IMR-90 (cell line): Measurements from ENCODE around the gene EXOC6B. TPM values are rescaled to one million over a fixed set of nuclear protein-coding genes. Genes with fewer than 3 reads are reported as not detected.

Experiments
- ATAC-seq: fragments of 200-7000 bp; cut with Tn5 transposase; 2 replicates; pipeline ENCODE4 v1.9.1; 2020; ENCODE audit warnings: low read depth, mild to moderate bottlenecking, moderate library complexity
- BruUV-seq: library from RNA; stranded (reverse); fragments of 400-500 nt; replicated peaks from 2 replicates; lab custom pipeline; 2021; lab: Mats Ljungman, UMichigan
- CTCF ChIA-PET: fragments of 300-600 bp; formaldehyde crosslinking; extraction: SDS; loops from one replicate; lab custom pipeline; 2021; ENCODE audit warnings: antibody characterized with exemption; lab: Yijun Ruan, JAX
- POLR2A ChIA-PET: fragments of 300-600 bp; sonication (Branson Sonifier 250); formaldehyde crosslinking; loops from one replicate; lab custom pipeline; 2022; ENCODE audit warnings: antibody characterized with exemption; ENCODE audit not compliant: unreplicated experiment; lab: Charles Lee
- DNase-seq: peaks from one replicate; pipeline ENCODE4 v3.0.0; 2013
- H2AFZ ChIP-seq: replicated peaks from 2 replicates; pipeline ENCODE3; 2013; ENCODE audit warnings: low read length, mild to moderate bottlenecking; ENCODE audit not compliant: poor library complexity
- H2AK5ac ChIP-seq: 2 replicates; pipeline ENCODE4 v1.6.1; 2013; ENCODE audit warnings: low read depth, low read length, inconsistent platforms
- H2AK9ac ChIP-seq: replicated peaks from 2 replicates; pipeline ENCODE3; 2013; ENCODE audit warnings: mild to moderate bottlenecking, low read depth, low read length, moderate library complexity; ENCODE audit not compliant: poor library complexity
- H2BK120ac ChIP-seq: 2 replicates; pipeline ENCODE4 v1.6.1; 2013; ENCODE audit warnings: low read depth, low read length, inconsistent platforms
- H2BK15ac ChIP-seq: 3 replicates; pipeline ENCODE4 v1.6.1; 2013; ENCODE audit warnings: low read depth, low read length, inconsistent platforms
- H2BK20ac ChIP-seq: 2 replicates; pipeline ENCODE4 v1.6.1; 2013; ENCODE audit warnings: low read depth, mild to moderate bottlenecking, inconsistent platforms, low read length, moderate library complexity
- H2BK5ac ChIP-seq: 2 replicates; pipeline ENCODE4 v1.6.1; 2013; ENCODE audit warnings: mild to moderate bottlenecking, low read depth, low read length, inconsistent platforms; ENCODE audit not compliant: poor library complexity, severe bottlenecking
- H3K14ac ChIP-seq: replicated peaks from 2 replicates; pipeline ENCODE4 v1.6.1; 2013; ENCODE audit warnings: low read depth, low read length, inconsistent platforms
- H3K18ac ChIP-seq: 2 replicates; pipeline ENCODE4 v1.6.1; 2013; ENCODE audit warnings: low read depth, low read length, control low read depth
- H3K23ac ChIP-seq: 2 replicates; pipeline ENCODE4 v1.6.1; 2013; ENCODE audit warnings: low read depth, low read length, inconsistent platforms
- H3K27ac ChIP-seq: 2 replicates; pipeline ENCODE4 v1.5.1; 2013; ENCODE audit warnings: mild to moderate bottlenecking, control low read depth, low read length; ENCODE audit not compliant: insufficient read depth
- H3K27me3 ChIP-seq: 2 replicates; pipeline ENCODE4 v1.6.1; 2013; ENCODE audit warnings: low read length; ENCODE audit not compliant: control insufficient read depth, insufficient read depth
- H3K36me3 ChIP-seq: 2 replicates; pipeline ENCODE4 v1.6.1; 2013; ENCODE audit warnings: low read length, mixed read lengths; ENCODE audit not compliant: control insufficient read depth, insufficient read depth
- H3K4ac ChIP-seq: 2 replicates; pipeline ENCODE4 v1.6.1; 2013; ENCODE audit warnings: low read depth, low read length, inconsistent platforms
- H3K4me1 ChIP-seq: 2 replicates; pipeline ENCODE4 v1.6.1; 2013; ENCODE audit warnings: low read length, mixed read lengths; ENCODE audit not compliant: control insufficient read depth, insufficient read depth
- H3K4me2 ChIP-seq: 2 replicates; pipeline ENCODE4 v1.6.1; 2013; ENCODE audit warnings: low read depth, mild to moderate bottlenecking, control low read depth, low read length, moderate library complexity
- H3K4me3 ChIP-seq: 2 replicates; pipeline ENCODE4 v1.5.1; 2013; ENCODE audit warnings: low read depth, mild to moderate bottlenecking, control low read depth, low read length, moderate library complexity; ENCODE audit not compliant: insufficient read depth
- H3K56ac ChIP-seq: 2 replicates; pipeline ENCODE4 v1.6.1; 2013; ENCODE audit warnings: low read length, inconsistent platforms; ENCODE audit not compliant: insufficient read depth; ENCODE audit errors: extremely low read depth
- H3K79me1 ChIP-seq, 2 experiments: 2 replicates each; pipeline ENCODE4 v1.6.1; 2013; ENCODE audit warnings: low read length in 2 of 2, inconsistent platforms in 1 of 2, low read depth in 1 of 2
- H3K9ac ChIP-seq: 2 replicates; pipeline ENCODE4 v1.6.1; 2013; ENCODE audit warnings: low read depth, low read length, control low read depth
- H3K9me1 ChIP-seq: 2 replicates; pipeline ENCODE4 v1.6.1; 2013; ENCODE audit warnings: low read length, inconsistent platforms; ENCODE audit not compliant: insufficient read depth
- H3K9me3 ChIP-seq: 2 replicates; pipeline ENCODE4 v1.6.1; 2013; ENCODE audit warnings: low read length; ENCODE audit not compliant: control insufficient read depth, insufficient read depth
- H4K20me1 ChIP-seq: 2 replicates; pipeline ENCODE4 v1.6.1; 2013; ENCODE audit warnings: low read length, inconsistent platforms; ENCODE audit not compliant: insufficient read depth
- H4K5ac ChIP-seq: 2 replicates; pipeline ENCODE4 v1.6.1; 2013; ENCODE audit warnings: mild to moderate bottlenecking, low read depth, low read length, control low read depth
- H4K8ac ChIP-seq, 2 experiments: 2 replicates each; pipeline ENCODE4 v1.6.1; 2013; ENCODE audit warnings: low read depth in 2 of 2, low read length in 2 of 2, control low read depth in 1 of 2, inconsistent platforms in 1 of 2
- H4K91ac ChIP-seq: 2 replicates; pipeline ENCODE4 v1.6.1; 2013; ENCODE audit warnings: low read depth, low read length, inconsistent platforms; ENCODE audit not compliant: insufficient read depth
- BHLHE40 ChIP-seq: fragments of 150-350 bp; IDR thresholded peaks from 2 replicates; pipeline ENCODE4 v1.6.1; 2016; ENCODE audit warnings: mild to moderate bottlenecking, low read depth, low read length
- CEBPB ChIP-seq: IDR thresholded peaks from 2 replicates; pipeline ENCODE4 v1.6.1; 2012; ENCODE audit warnings: low read depth, low read length, improper control_type of control experiment
- CHD1 ChIP-seq: IDR thresholded peaks from 2 replicates; pipeline ENCODE4 v1.6.1; 2012; ENCODE audit warnings: low read depth, low read length, improper control_type of control experiment
- ELK1 ChIP-seq: fragments of 150-350 bp; IDR thresholded peaks from 2 replicates; pipeline ENCODE4 v1.6.1; 2016; ENCODE audit warnings: low read depth, mild to moderate bottlenecking, low read length, moderate library complexity, borderline replicate concordance
- FOS ChIP-seq: fragments of 150-350 bp; IDR thresholded peaks from 2 replicates; pipeline ENCODE4 v1.6.1; 2016; ENCODE audit warnings: low read depth, low read length
- MAFK ChIP-seq: IDR thresholded peaks from 2 replicates; pipeline ENCODE4 v1.6.1; 2012; ENCODE audit warnings: low read depth, low read length, improper control_type of control experiment
- MAZ ChIP-seq: IDR thresholded peaks from 2 replicates; pipeline ENCODE4 v1.6.1; 2012; ENCODE audit warnings: low read depth, mild to moderate bottlenecking, low read length, improper control_type of control experiment, moderate library complexity, borderline replicate concordance
- MXI1 ChIP-seq: IDR thresholded peaks from 2 replicates; pipeline ENCODE4 v1.6.1; 2012; ENCODE audit warnings: low read depth, mild to moderate bottlenecking, low read length, moderate library complexity, borderline replicate concordance
- NFE2L2 ChIP-seq: fragments of 150-350 bp; IDR thresholded peaks from 2 replicates; pipeline ENCODE4 v1.6.1; 2016; ENCODE audit warnings: low read depth, mild to moderate bottlenecking, low read length
- POLR2A ChIP-seq: IDR thresholded peaks from 2 replicates; pipeline ENCODE4 v1.6.1; 2012; ENCODE audit warnings: mild to moderate bottlenecking, low read depth, low read length
- RAD21 ChIP-seq: IDR thresholded peaks from 2 replicates; pipeline ENCODE4 v1.6.1; 2012; ENCODE audit warnings: low read length, improper control_type of control experiment
- RCOR1 ChIP-seq: IDR thresholded peaks from 2 replicates; pipeline ENCODE4 v1.6.1; 2012; ENCODE audit warnings: mild to moderate bottlenecking, low read length, improper control_type of control experiment; ENCODE audit not compliant: insufficient replicate concordance
- RFX5 ChIP-seq: IDR thresholded peaks from 2 replicates; pipeline ENCODE4 v1.8.0; 2012; ENCODE audit warnings: low read depth, mild to moderate bottlenecking, low read length, moderate library complexity
- SMC3 ChIP-seq: fragments of 150-350 bp; IDR thresholded peaks from 2 replicates; pipeline ENCODE4 v1.6.1; 2016; ENCODE audit warnings: low read depth, mild to moderate bottlenecking, antibody characterized with exemption, low read length, moderate library complexity
- USF2 ChIP-seq: fragments of 150-350 bp; IDR thresholded peaks from 2 replicates; pipeline ENCODE4 v1.6.1; 2017; ENCODE audit warnings: mild to moderate bottlenecking, antibody characterized with exemption, low read length, low read depth
- WGBS, 2 experiments: methylation state at CpG; one replicate each; pipeline versions ENCODE4 v1.1.5 to v1.1.7; 2013; ENCODE audit warnings: missing lambda C conversion rate in 2 of 2; ENCODE audit not compliant: insufficient read length in 1 of 2; ENCODE audit errors: extremely low coverage in 2 of 2; 5-methylcytosine and 5-hydroxymethylcytosine counted together
- dilution Hi-C: fragments of 300-500 bp; cut with HindIII; formaldehyde crosslinking; loops from one replicate; pipeline ENCODE4 v1.14.3; 2018; ENCODE audit warnings: low sequenced_read_pairs; ENCODE audit not compliant: unreplicated experiment
- in situ Hi-C: fragments of 300-500 bp; cut with MboI; formaldehyde crosslinking; loops from 3 replicates; pipeline ENCODE4 v1.14.3; 2019; ENCODE audit warnings: low sequenced_read_pairs, inconsistent platforms, mixed read lengths
- intact Hi-C: fragments of 100-400 bp; cut with micrococcal nuclease; formaldehyde crosslinking; loops from 2 replicates; pipeline ENCODE4 v1.10.0; 2022
- polyA plus RNA-seq, 3 experiments: library from polyadenylated mRNA; depleted of rRNA; stranded (reverse); fragments of >200 nt; gene quantifications; 2 replicates each; pipeline ENCODE4 v1.2.3, GENCODE V29; 2012; ENCODE audit warnings: low replicate concordance in 1 of 3
- total RNA-seq: library from RNA; depleted of rRNA; stranded (reverse); fragments of >200 nt; gene quantifications from 2 replicates; pipeline ENCODE4 v1.2.3, GENCODE V29; 2012

Gene EXOC6B
- total and polyA plus RNA-seq, 2 of the 4 experiments (the other 2 are of a cell fraction): 10.2 to 29.4 TPM

GRCh38 chr2:72236445-72237067 is 589.3 kb downstream of the EXOC6B start:
- H2AK5ac ChIP-seq: no peak overlapping the region
- peak; percentile 66 for ATAC-seq
- dilution Hi-C loops (no loop called here), in situ Hi-C loops (no loop called here), intact Hi-C loops (no loop called here)
- DNase-seq: peak; percentile 75
- no peaks in the 10 kb centered on the region for H3K27me3 ChIP-seq
- no peak overlapping the region; the same call in 1 of the 2 replicates for H3K4me2 ChIP-seq
- H3K27ac ChIP-seq: no peak overlapping the region; the same call in 1 of the 2 replicates
- no peak overlapping the region for H2BK120ac ChIP-seq
- no peak overlapping the region for H3K23ac ChIP-seq
- no peak overlapping the region for H4K5ac ChIP-seq
- no peak overlapping the region for H2BK20ac ChIP-seq
- H3K56ac ChIP-seq: no peak overlapping the region
- TF ChIP-seq BHLHE40 (no peak), USF2 (no peak), POLR2A (no peak), CEBPB (no peak), RCOR1 (no peak), FOS (peak; percentile 42; the same call in 1 of the 2 replicates), RAD21 (no peak), SMC3 (no peak), RFX5 (no peak), MAZ (no peak), ELK1 (no peak), CHD1 (no peak), MXI1 (no peak), MAFK (peak; percentile 61; the same call in 1 of the 2 replicates), NFE2L2 (peak; percentile 67)
- H3K9ac ChIP-seq: no peak overlapping the region
- no peaks in the 10 kb centered on the region for H3K9me3 ChIP-seq
- H3K79me1 ChIP-seq: no peaks in the 10 kb centered on the region; a peak in 1 of 4 replicates
- peaks cover 3% of the 10 kb centered on the region; the same call in 1 of the 2 replicates for H3K9me1 ChIP-seq
- H3K36me3 ChIP-seq: no peaks in the 10 kb centered on the region
- H3K4me3 ChIP-seq: no peak overlapping the region
- no peaks in the 10 kb centered on the region for H4K20me1 ChIP-seq
- H4K91ac ChIP-seq: no peak overlapping the region
- WGBS, 2 experiments: no CpG with 5 or more reads among the region's 3 CpGs
- H2BK15ac ChIP-seq: no peak overlapping the region
- H2AK9ac ChIP-seq: no peak overlapping the region
- no peak overlapping the region for H3K14ac ChIP-seq
- ChIA-PET POLR2A (interaction anchor here (0.7 kb wide), 1 partner anchor 159 kb away, joined by 3 read pairs; no protein-coding TSS in a partner anchor), CTCF (no interaction called here)
- peaks cover 2% of the 10 kb centered on the region for H3K4me1 ChIP-seq
- 0 out of 2 replicates have a peak overlapping the region, but pooled peaks have one; percentile 51 for H3K18ac ChIP-seq
- no TSS peak for BruUV-seq
- no peak overlapping the region for H4K8ac ChIP-seq
- no peak overlapping the region for H3K4ac ChIP-seq
- H2AFZ ChIP-seq: no peak overlapping the region
- no peak overlapping the region for H2BK5ac ChIP-seq
